ENCODE measurements around the gene BRD7. TPM values are rescaled to one million over a fixed set of nuclear protein-coding genes. Genes with fewer than 3 reads are reported as not detected.

BRD7 gene
- total RNA-seq, result 10 to 100 TPM; 64.1 to 91.4 TPM

DNA sequence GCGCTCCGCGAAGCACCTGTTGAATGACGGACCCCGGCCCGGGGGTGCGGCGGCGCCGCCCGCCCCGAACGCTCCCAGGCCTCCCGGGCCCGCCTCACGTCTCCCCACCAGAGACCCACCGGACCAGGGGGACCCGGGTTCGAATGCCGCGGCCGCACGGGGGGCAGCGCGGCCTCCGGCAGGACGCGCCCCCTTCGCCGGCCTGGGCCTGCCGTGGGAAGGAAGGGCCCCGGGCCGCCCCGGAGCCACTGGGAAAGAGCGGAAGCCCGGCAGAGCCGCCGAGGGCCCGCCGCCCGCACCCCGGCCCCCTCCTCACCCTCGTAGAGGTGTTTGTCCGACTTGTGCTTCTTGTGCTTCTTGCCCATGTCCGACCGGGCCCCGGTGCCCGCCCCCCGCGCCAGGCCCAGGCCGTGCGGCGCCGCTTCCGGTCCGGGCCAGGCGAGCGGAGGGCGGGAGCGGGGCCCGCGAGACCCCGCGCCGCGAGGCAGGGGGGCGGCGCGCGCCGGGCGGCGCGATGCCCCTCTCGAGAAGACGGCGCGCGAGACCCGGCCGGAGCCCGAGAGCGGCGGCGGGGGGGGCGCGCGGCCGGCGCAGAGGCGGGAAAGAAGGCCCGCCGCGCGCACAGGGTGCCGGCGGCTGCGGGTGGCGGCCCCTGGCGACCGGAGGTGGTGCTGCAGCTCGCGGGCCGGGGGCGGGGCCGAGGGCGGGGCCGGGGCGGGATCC, at the start of gene BRD7:
Gene BRD7 (minus strand): TSS at position 579 of the 723 bp plus-strand sequence. CDS start 214 bp downstream, at position 365.
- ATAC-seq (peak; percentile 92 to 93), DNase-seq (ENCODE audit: low spot score) (peak; percentile 77)
- Mint-ChIP-seq H3K4me1 (ENCODE audit: low read depth in 2 of 2) (peaks cover 36 to 54% of the 10 kb centered on the region in 2 donors), H3K9me3 (no peaks in the 10 kb centered on the region), H3K27ac (peak within 1 kb of the TSS; percentile 88 to 98), H3K36me3 (peaks cover 26% of the 10 kb centered on the region), H3K4me3 (peak within 1 kb of the TSS; percentile 96), H3K27me3 (peaks cover 0 to 2% of the 10 kb centered on the region in 2 donors)

DNA sequence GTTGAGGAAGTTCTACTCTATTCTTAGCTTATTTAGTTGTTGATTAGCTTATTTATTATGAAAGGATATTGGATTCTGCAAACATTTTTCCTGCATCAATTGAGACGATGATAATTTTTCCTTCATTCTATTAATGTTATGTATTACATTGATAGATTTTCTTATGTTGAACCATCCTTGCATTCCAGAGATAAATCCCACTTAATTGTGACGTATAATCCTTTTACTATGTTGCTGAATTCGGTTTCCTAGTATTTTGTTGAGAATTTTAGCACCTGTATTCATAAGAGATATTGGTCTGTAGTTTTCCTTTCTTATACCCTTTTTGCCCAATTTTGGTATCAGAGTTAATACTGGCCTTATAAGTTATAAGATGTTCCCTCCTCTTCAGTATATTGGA, 47.6 kb upstream of the BRD7 start:
- DNase-seq (ENCODE audit: low spot score), result no peak
- H3K4me3 Mint-ChIP-seq, result no peak overlapping the region
- H3K4me1 Mint-ChIP-seq (ENCODE audit: low read depth in 2 of 2), result no peaks in the 10 kb centered on the region
- no peak for ATAC-seq
- H3K9me3 Mint-ChIP-seq, result peaks cover 15% of the 10 kb centered on the region
- peaks cover 20 to 61% of the 10 kb centered on the region in 2 donors for H3K27me3 Mint-ChIP-seq
- peaks cover 51% of the 10 kb centered on the region for H3K36me3 Mint-ChIP-seq
- no peak overlapping the region for H3K27ac Mint-ChIP-seq

DNA sequence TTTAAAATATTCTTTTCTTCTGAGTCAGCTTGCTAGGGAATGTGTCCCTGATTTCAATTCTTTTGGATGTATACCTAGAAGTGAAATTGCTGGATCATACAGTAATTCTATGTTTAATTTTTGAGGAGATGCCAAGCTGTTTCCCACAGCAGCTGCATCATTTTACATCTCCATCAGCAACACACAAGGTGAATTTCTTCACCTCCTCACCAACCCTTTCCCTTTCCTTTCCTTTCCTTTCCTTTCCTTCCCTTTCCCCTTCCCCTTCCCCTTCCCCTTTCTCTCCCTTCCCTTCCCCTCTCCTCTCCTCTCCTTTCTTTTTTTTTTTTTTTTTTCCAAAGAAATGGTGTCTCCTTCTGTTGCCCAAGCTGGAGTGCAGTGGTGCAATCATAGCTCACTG, 45.4 kb upstream of the BRD7 start:
- H3K4me3 Mint-ChIP-seq, result no peak overlapping the region

DNA sequence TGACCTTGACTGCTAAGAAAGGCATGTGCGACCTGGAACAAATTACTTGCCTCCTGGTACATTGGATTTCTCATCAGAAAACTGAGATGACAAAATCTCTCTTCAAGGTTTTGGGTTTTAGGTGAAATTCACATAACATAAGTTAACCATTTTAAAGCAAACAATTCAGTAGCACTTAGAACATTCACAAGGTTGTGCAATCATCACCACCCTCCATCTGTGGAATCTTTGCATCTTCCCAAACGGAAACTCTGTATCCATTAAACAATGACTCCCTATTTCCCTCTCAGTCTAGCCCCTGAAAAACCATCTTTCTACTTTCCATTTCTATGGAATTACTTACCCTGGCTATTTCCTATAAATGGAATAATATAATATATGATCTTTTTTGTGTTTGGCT, 42.2 kb upstream of the BRD7 start:
- no peak overlapping the region for H3K27ac Mint-ChIP-seq
- no peaks in the 10 kb centered on the region for H3K4me1 Mint-ChIP-seq (ENCODE audit: low read depth in 2 of 2)
- peaks cover 12 to 21% of the 10 kb centered on the region in 2 donors for H3K27me3 Mint-ChIP-seq
- ATAC-seq (no peak), DNase-seq (ENCODE audit: low spot score) (no peak)
- no peak overlapping the region for H3K4me3 Mint-ChIP-seq
- peaks cover 10% of the 10 kb centered on the region for H3K36me3 Mint-ChIP-seq
- H3K9me3 Mint-ChIP-seq, result peaks cover 3% of the 10 kb centered on the region

More for the DNA sequence above, 45.4 kb upstream of the BRD7 start:
- DNase-seq (ENCODE audit: low spot score) (no peak), ATAC-seq (no peak)
- peaks cover 37% of the 10 kb centered on the region for H3K36me3 Mint-ChIP-seq
- no peak overlapping the region for H3K27ac Mint-ChIP-seq
- H3K27me3 Mint-ChIP-seq, result peaks cover 12 to 42% of the 10 kb centered on the region in 2 donors
- H3K4me1 Mint-ChIP-seq (ENCODE audit: low read depth in 2 of 2), result no peaks in the 10 kb centered on the region
- peaks cover 4% of the 10 kb centered on the region for H3K9me3 Mint-ChIP-seq

DNA sequence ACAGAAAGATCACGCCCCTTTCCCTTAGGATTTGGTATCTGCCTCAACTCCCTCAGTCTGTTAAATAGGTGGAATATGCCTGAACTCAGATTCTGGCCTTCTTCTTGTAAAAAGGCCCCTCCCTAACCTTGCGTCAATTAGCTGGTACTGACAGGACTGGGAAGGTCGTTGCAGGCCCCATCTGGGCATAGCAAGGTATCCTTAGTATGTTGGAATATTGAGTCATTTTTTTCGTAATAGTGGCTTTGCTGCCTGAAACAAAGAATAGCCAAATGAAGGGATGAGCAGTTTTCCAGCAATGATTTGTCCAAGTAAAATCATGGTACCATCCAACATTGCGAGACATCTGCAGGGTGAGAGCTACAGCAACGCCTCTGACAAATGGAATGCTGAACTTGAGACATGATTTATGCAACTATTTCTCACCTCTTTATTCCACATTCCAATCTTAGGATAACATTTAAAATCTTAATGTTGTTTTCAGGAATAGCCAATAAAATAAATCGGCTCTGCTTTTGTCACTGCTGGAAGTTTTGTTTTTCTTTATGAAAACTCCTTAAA, 39.3 kb upstream of the BRD7 start:
- no peak overlapping the region for H3K4me3 Mint-ChIP-seq
- H3K9me3 Mint-ChIP-seq, result no peaks in the 10 kb centered on the region
- no peak for DNase-seq (ENCODE audit: low spot score)
- peaks cover 0 to 5% of the 10 kb centered on the region in 2 donors for H3K27me3 Mint-ChIP-seq
- ATAC-seq, result no peak
- no peak overlapping the region for H3K27ac Mint-ChIP-seq
- no peaks in the 10 kb centered on the region for H3K4me1 Mint-ChIP-seq (ENCODE audit: low read depth in 2 of 2)
- H3K36me3 Mint-ChIP-seq, result no peaks in the 10 kb centered on the region

DNA sequence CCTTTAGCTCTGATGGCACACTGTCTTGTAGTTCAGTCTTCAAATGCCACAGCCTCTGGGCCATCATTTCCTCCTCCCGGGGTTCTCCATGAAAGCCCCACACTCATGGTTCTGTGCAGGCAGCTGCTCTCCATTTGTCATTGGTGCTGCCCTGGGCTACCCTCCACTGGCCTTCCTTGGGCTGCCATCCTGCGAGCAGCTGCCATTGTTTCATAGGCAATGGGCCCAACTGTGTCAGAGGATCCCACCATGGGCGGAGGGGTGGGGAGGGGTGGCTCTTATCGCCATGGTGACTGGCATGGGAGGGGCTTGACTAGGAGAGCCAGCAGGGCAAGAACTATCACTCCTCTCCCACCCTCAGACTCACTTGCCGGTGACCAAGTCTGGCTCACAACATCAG, 38.6 kb upstream of the BRD7 start:
- Mint-ChIP-seq H3K9me3 (no peaks in the 10 kb centered on the region), H3K27me3 (peaks cover 0 to 5% of the 10 kb centered on the region in 2 donors), H3K4me1 (ENCODE audit: low read depth in 2 of 2) (no peaks in the 10 kb centered on the region), H3K27ac (no peak overlapping the region), H3K36me3 (no peaks in the 10 kb centered on the region), H3K4me3 (no peak overlapping the region)
- ATAC-seq (peak; percentile 43), DNase-seq (ENCODE audit: low spot score) (no peak)

DNA sequence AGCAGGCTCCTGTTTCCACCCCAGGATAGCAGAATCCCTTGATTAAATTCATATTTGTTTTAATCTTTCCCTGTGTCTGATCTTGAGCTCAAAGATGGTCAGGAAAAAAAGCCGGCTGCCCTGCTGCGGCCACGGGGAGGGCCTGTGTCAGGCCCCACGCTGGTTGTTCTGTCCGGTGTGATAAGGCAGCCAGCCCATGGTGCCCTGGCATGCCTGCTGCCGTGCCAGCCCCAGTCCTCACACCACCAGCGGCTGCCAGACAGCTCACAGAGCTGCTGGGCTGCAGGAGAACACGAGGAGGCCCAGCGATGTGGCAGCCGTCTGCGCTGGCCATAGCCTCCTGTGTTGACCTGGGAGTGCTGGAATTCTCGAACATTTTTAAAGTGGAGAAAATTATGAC, 34.7 kb upstream of the BRD7 start:
- Mint-ChIP-seq H3K27me3 (no peaks in the 10 kb centered on the region), H3K36me3 (no peaks in the 10 kb centered on the region), H3K9me3 (no peaks in the 10 kb centered on the region)

DNA sequence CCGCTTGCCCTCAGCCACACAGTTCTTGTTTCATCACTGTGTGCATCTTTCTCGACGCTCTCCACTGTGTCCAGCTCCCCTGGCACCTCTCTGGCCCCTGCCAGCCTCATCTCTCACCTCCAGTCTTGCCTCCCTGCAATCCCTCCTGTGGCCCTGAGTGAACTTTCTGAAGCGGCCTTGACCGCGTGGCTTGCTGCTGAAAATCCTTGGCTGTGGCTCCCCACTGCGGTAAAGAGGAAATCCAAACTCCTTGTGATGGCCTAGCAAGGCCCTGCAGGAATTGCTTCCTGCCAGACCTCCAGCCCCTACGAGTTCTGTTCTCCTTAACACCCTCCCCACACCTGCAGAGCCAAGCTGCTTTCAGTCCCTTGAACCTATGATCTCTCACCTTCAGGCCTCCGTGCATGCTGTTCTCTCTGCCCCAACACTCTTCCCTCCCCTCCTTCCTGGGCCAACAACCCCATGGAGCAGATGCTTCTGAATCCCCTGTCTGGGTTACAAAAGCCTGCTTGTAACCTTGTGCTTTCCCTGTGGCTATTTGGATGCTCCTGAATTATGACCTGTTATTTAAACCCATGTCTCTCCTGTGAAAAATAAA, 33.6 kb upstream of the BRD7 start:
- Mint-ChIP-seq H3K4me3 (no peak overlapping the region), H3K9me3 (no peaks in the 10 kb centered on the region), H3K27ac (no peak overlapping the region), H3K4me1 (ENCODE audit: low read depth in 2 of 2) (no peaks in the 10 kb centered on the region), H3K27me3 (no peaks in the 10 kb centered on the region), H3K36me3 (no peaks in the 10 kb centered on the region)
- DNase-seq (ENCODE audit: low spot score) (no peak), ATAC-seq (no peak)

More for the DNA sequence above, 34.7 kb upstream of the BRD7 start:
- no peak for DNase-seq (ENCODE audit: low spot score)
- Mint-ChIP-seq H3K4me3 (no peak overlapping the region), H3K4me1 (ENCODE audit: low read depth in 2 of 2) (no peaks in the 10 kb centered on the region), H3K27ac (no peak overlapping the region)
- no peak for ATAC-seq

DNA sequence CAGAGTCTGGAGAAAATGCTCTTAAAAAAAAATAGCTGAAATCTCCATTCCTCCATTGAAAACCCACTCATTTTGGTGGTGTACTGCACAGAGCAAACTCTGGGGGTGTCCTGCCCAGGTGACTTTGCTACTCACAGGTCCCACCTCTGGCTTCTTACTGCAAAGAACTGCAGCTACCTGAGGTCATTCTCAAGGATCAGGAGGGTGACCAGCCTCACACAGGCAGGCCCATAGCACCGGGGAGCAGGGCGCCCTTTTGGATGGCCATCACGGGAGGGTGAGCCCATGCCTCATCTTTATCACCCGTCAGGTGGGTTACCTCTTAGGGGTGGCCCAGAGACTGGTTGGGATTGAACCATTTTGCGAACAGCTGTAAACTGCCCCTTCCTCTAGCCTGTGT, 32.6 kb upstream of the BRD7 start:
- Mint-ChIP-seq H3K36me3 (no peaks in the 10 kb centered on the region), H3K4me1 (ENCODE audit: low read depth in 2 of 2) (no peaks in the 10 kb centered on the region), H3K9me3 (no peaks in the 10 kb centered on the region), H3K27ac (no peak overlapping the region), H3K4me3 (no peak overlapping the region), H3K27me3 (no peaks in the 10 kb centered on the region)
- no peak for DNase-seq (ENCODE audit: low spot score)
- no peak for ATAC-seq

DNA sequence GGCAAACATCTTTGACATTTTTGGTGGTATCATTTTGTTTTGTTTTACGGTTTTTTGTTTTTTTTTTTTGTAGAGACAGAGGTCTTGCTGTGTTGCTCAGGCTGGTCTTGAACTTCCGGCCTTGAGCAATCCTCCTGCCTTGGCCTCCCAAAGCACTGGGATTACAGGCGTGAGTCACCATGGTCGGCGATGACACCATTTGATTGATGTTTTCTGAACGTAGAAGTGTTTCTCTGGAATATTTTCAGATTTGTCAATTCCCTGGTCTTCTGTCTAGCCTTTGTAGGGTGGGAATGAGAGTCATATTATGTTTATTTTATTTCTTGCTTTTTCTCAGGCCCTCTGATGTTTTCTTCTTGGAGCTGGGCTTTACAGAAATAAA, 32.2 kb upstream of the BRD7 start:
- ATAC-seq (no peak), DNase-seq (ENCODE audit: low spot score) (no peak)
- Mint-ChIP-seq H3K4me1 (ENCODE audit: low read depth in 2 of 2) (peaks cover 2 to 4% of the 10 kb centered on the region in 2 donors), H3K9me3 (no peaks in the 10 kb centered on the region), H3K27ac (no peak overlapping the region), H3K36me3 (no peaks in the 10 kb centered on the region), H3K27me3 (no peaks in the 10 kb centered on the region), H3K4me3 (no peak overlapping the region)

DNA sequence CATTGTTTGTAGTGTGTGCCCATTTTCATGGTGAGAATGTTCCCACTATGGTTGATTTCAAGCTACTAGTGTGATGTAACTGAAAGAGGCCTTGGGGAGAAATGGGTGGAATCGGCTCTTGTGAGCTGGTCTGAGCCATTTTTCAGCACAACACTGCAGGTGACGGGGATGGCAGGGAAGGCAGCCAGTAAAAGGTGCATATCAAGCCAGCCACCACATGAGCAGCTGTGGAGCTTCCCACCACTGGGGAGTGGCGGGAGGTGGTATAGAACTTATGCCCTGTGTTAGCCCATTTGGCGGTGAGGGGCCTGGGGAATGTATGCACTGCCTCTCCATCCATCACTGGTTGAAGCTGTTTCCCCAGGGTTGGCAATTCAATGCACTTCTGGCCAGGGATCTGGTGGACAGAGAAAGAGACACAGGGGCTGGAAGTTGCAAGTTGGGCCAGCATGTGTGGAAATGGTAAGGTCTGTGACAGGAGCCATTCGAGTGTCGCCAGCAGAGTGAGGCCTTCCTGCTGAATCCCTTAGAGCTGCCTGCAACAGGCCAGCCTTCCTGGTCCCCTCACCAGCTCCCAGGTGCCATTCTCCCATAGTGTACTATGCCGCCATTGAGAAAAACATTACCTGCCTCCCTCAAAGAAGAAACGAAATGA, 31.7 kb upstream of the BRD7 start:
- ATAC-seq (no peak), DNase-seq (ENCODE audit: low spot score) (no peak)
- H3K4me3 Mint-ChIP-seq, result no peak overlapping the region
- peaks cover 4 to 7% of the 10 kb centered on the region in 2 donors for H3K4me1 Mint-ChIP-seq (ENCODE audit: low read depth in 2 of 2)
- no peaks in the 10 kb centered on the region for H3K9me3 Mint-ChIP-seq
- no peaks in the 10 kb centered on the region for H3K36me3 Mint-ChIP-seq
- H3K27me3 Mint-ChIP-seq, result no peaks in the 10 kb centered on the region
- no peak overlapping the region for H3K27ac Mint-ChIP-seq

DNA sequence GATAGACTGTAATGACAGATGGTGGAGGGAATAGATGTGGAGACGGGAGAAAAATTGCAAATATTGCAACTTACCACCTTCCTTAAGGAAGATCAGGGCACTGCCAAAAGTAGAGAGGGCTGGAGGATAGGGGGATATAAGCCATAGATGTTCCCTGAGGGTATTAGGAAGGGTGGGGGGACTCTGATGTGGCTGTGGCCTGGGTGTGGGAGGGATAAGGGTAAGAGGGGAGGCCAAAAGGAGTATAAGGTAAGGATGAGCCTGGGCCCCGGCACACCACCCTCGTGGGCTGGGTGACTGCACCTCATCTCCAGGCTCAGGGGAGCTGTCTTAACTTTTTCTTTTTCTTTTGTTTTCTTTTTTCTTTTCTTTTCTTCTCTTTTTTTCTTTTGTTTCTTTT, 30.6 kb upstream of the BRD7 start:
- Mint-ChIP-seq H3K27me3 (no peaks in the 10 kb centered on the region), H3K36me3 (no peaks in the 10 kb centered on the region), H3K27ac (no peak overlapping the region), H3K9me3 (no peaks in the 10 kb centered on the region), H3K4me3 (no peak overlapping the region), H3K4me1 (ENCODE audit: low read depth in 2 of 2) (peaks cover 7 to 9% of the 10 kb centered on the region in 2 donors)
- DNase-seq (ENCODE audit: low spot score), result no peak
- ATAC-seq, result no peak

DNA sequence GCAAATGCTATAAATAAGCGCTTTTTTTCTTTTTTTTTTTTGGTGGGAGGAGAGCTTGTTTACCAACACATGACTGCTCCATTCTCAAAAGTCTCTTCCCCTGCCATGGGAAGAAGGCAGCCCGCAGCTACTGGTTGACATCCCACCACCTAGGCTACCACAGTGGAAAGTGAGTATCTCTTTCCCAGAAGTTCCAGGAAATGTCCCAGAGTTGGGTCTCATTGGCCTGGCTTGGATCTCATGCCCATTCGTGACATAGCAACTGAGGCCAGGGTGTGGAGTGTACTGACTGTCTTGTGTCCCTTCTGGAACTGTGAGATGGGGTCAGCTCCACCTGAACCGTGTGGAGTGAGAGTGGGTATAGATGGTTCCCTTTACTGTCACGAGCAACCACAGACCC, 29.5 kb upstream of the BRD7 start:
- H3K4me1 Mint-ChIP-seq (ENCODE audit: low read depth in 2 of 2), result peaks cover 7 to 9% of the 10 kb centered on the region in 2 donors
- ATAC-seq (no peak), DNase-seq (ENCODE audit: low spot score) (no peak)
- no peaks in the 10 kb centered on the region for H3K27me3 Mint-ChIP-seq
- no peak overlapping the region for H3K4me3 Mint-ChIP-seq
- no peak overlapping the region for H3K27ac Mint-ChIP-seq
- H3K36me3 Mint-ChIP-seq, result no peaks in the 10 kb centered on the region
- no peaks in the 10 kb centered on the region for H3K9me3 Mint-ChIP-seq

Measured in natural killer cell treated with Interleukin-12 subunit alpha and Interleukin-12 subunit beta and Interleukin-15 and Interleukin-18, amount 100 ng/mL, for 72 hours (primary cell).